GM21717 (cell line): ENCODE measurements around the gene DTX3.
A peak's percentile ranks its signal among the peaks of the same experiment; 100 is the strongest.
"Not testable (repeated sequence)": the region's sequence is repeated elsewhere in the genome, so short reads cannot be mapped to it uniquely, and the experiment has no call there.

Experiments used
- ATAC-seq: cut with Tn5 transposase; IDR thresholded peaks from one replicate; pipeline ENCODE4 v1.9.1; 2021; ENCODE audit warnings: mild to moderate bottlenecking, moderate library complexity; ENCODE audit not compliant: unreplicated experiment

DTX3 gene

DNA sequence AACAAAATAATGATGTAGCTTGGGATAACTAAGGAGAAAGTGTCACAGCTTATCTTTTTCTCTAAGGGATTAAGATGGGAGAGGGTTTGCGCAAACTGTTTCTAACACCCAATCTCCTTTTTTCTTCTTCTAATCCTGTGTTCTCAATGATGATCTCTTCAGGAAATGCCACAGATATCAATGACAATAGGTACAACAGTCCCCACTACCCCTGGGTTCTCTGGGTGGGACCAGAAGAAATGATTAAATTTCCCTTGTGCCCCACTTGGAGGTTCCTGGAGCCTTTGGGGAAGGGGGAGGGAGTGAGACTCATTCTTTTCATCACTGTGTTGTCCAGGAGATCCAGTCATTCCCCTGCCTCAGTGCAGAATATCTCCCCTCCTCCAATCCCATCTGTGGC, 22.2 kb upstream of the DTX3 start:
- ATAC-seq, result no peak

DNA sequence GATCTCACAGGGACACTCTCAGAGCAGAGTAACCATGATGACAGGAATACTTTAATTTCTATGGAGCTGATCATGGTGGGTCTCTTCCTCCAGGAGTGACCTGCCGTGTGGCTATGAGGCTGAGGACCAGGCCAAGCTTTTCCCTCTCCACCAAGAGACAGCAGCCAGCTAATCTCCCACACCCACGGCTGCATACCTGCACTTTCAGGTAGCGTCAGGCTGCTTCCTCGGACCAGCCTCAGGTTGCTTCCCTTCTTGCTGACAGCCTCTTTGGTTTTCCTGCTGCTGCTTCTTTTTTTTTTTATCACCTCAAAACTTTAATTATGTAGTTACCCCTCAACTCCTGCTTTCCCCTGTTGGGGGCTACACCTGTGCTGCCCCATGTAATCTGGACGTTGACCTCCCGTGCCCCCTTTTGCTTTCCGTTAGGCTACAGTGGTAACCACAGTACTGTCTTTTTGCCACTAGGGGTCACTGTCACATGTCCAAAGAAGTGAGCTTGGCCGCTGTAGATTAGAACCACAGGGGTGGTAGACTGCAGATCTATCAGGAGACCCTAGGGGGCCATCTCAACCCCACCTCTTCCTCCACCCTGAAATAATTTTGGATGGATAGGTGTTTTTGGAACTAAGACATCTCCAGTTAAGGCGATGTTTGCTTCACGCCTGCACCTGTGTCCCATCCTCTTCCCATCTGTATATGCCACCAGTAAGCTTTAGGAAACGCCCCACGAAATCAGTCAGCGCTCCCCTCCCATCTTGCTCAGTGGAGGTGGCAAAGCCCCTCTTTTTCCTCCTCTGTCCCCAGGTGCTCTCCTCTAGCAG, 21.4 kb upstream of the DTX3 start:
- peak; percentile 91 for ATAC-seq

DNA sequence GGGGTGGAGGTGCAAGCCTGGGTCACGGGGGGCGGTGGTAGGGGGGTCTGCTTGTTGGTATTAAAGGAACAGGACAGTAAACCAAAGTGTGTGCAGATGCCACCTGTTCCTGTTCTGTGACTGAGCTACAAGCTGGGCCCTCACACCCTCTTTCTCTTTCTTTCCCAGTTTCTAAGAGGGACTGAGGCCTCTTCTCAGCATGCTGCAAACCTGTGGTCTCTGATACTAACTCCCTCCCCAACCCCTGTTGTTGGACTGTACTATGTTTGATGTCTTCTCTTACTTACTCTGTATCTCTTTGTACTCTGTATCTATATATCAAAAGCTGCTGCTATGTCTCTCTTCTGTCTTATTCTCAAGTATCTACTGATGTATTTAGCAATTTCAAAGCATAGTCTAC, 20.6 kb upstream of the DTX3 start:
- no peak for ATAC-seq

DNA sequence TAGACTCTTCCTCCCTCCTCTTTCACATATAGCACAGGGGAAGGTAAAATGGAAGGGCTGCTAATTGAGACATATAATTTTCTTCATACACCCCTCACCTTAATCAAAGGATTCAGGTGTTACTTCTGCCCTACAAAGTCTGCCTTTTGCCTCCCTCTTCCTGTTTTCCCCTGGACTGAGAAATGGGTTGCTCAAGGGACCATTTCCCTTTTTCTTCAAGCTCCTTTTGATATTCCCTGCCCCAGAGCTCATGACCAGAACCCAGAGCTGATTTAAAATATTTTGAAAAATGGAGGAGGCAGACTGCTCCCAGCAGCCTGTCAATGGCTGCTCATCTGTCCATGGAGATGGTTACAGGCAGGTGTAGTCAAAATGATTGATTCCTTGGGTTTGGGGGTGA, 19.9 kb upstream of the DTX3 start:
- no peak for ATAC-seq

DNA sequence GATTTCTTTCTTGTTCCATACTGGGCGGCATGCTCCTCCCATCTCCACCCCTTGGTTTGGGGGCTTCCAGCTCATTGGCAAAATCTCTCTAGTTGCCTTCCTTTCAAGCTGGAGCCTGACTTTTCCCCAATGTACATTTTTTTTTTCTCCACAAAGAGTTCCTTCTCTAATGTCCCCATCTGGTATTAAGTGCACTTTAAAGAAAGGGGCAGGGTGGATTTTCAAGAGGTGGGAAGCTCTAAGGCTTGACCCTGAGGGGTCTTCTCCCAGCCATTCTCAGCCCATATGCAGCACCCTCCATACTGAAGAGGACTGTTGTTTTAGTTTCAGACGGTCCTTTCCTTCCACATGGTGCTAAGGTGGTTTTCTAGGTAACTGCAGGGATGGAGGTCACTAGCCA, 19.5 kb upstream of the DTX3 start:
- ATAC-seq, result no peak

DNA sequence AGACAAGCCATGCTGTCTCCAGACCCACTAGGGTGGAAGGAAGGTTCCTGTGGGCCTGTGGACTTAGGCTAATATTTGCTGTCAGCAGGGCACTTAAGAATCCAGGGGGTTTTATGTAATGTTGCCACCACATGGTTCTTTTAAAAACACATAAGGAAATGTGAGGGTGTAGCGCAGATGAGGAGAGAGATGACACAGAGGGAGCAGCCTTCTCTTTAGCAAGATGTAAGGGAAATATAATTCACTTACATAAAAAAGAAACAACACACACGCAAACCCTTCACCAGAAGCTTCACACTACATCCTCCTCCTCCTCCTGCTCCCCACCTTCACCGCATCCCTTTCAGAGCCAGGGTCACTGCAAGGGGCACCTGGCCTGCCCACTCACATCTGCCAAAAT, 18.5 kb upstream of the DTX3 start:
- no peak for ATAC-seq

DNA sequence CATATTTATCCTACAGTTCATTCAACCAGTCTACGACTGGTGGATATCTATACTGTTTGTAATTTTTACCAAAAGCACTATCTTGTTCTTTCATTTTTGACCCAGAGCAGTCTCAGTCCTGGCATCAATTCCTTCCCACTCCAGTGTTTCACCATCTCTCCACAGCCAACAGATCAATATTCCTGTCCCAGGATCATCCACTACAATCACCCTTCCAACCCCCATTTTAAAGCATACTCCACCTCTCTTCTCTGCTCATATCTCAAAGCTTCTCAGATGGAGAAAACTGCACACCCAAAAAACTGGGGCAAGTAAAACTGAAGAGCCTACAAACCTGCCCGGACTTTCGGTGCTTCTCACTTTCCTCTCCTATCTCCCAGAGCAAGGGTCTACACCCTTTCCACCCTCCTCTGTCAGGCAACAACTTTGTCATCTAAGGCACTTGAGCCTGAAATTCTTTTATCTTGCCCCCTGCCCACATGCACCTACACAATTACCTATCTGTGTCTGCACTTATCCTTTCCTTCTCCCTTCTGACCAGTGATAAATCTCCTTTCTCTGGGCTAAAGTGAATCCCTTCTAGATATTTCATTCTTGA, 17.7 kb upstream of the DTX3 start:
- ATAC-seq, result no peak

DNA sequence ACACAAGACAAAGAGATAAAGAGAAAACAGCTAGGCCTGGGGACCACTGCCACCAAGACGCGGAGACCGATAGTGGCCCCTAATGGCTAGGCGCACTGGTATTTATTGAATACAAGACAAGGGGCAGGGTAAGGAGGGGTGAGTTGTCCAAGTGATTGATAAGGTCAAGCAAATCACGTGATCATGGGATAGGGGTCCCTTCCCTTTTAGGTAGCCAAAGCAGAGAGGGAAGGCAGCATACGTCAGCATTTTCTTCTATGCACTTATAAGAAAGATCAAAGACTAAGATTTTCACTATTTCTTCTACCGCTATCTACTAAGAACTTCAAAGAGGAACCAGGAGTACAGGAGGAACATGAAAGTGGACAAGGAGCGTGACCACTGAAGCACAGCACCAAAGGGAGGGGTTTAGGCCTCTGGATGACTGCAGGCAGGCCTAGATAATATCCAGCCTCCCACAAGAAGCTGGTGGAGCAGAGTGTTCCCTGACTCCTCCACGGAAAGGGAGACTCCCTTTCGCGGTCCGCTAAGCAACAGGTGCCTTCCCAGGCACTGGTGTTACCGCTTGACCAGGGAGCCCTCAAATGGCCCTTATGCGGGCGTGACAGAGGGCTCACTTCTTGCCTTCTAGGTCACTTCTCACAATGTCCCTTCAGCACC, 15.5 kb upstream of the DTX3 start:
- not testable (repeated sequence) for ATAC-seq

DNA sequence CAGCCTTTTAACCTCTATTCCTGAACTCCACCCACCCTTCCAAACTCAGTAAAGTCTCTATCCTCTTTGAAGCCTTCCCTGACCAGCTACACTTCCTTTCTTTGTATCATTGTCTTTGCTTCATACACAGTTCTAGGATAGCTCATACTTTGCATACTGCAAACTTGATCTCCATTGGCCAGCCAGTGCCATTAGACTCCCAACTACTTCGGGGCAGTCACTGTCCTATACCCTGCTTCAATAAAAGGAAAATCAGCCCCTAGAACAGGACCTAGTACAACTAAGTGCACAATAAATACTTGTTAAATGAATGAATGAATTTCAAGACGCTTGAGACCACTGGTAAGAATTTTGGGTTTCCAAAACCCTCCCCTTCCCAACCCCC, 14.2 kb upstream of the DTX3 start:
- ATAC-seq, result no peak

DNA sequence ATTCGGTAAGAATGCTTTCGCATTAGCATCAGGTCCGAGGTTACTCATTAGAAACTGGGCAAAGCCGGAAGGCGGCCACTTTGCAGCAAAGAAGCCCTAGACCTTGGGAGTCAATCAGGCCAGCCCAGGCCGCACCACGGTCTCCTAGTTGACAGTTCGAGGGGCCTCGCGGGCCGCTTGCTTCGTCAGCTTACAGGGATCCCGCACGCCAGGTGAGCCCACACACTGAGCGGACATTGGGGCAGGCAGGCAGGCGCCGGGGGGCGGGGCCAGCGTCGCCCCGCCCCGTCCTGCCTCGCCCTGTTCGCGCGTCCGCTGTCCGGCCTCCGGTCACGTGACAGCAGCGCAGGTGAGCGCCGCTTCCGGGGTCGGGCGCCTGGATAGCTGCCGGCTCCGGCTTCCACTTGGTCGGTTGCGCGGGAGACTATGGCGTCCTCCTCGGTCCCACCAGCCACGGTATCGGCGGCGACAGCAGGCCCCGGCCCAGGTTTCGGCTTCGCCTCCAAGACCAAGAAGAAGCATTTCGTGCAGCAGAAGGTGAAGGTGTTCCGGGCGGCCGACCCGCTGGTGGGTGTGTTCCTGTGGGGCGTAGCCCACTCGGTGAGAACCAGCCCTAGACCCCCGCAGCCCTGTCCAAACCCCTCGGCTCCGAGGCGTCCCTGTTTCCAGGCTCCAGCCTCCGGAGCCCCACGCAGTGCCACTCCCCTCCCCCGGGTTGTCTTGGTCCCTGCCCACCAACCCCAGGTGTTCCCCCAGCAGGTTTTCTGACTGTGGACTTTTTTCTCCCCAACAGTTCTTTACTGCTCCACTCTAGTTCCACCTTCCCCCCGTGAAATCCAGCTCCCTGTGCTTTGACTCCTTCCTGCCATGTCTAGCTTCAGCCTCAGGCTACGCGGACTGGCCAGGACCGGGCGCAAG, 13.5 kb upstream of the DTX3 start, which contains the start of gene PIP4K2C:
PIP4K2C (plus strand) TSS at position 329 of the 918 bp plus-strand sequence; CDS start at position 427, 98 bp downstream.
- ATAC-seq, result peak; percentile 93

DNA sequence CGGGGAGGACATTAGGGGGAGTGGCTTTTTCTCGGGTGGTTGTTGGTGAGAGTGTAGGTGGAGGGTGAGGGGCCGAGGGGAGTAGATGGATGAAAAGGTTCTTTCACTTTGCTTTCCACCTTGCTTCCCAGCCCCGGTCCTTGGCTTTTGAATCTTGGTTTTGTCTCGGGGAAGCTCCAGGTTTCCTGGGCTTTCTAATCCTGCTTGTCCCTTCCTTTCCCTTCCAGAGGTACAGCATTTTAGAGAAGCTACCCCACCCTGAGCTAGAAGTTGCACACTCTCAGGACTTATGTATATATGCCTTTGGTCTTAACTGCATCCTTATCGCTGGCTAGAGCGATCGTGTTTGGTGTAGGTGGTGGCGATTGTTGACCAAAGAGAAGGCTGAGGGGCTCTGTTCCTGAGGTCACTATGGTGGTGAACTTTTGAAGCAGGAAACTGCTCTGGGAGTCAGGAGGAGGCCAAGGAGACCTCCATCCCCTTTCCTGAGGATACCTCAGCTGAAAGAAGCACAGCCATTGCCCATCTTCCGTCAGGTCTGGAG, 12.8 kb upstream of the DTX3 start:
- no peak for ATAC-seq

DNA sequence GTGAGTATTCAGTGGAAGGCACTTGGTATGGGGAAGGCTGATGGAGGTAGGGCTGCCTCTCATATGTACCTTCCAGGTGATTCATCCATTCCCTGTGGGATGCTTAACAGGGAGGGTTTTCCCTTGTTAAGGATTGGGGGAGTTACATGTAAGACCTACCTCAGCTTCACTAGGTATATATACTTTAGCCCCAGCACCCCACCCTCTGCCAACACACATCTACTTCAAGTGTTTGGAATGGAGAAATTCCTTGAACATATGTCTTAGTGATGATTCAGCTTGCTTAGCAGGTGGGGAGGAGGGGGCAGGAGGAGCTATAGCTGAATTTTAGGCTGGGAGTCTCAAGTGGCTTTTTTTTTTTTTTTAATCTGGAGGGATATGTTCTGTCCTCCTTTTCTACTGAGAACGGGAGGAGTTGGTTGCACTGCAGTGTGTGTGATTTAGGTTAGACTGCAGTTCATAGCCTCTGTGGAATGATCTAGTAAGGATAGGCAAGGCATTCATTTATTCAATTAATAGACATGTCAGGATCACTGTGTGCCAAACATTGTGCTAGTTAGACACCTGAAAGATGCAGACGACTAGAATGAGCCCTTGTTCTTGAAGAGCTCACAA, 12.0 kb upstream of the DTX3 start:
- no peak for ATAC-seq

DNA sequence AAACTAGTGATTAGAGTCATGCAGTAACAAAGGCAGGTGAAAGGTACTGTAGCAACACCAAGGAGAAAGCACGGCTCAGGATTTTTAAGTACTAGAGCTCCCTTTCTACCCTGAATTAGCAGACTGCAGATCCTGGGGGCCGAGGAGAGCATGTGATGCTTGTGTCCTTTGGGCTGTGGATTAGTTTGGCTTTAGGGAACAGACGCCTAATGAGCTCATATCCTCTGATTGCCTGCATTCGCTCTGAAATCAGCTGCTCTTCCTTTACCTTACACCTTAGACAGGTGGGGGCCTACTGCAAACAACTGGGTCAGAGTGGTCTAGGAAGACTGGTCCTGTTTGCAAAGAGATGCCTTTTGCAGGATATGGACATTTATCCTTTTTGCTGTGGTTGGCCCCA, 11.4 kb upstream of the DTX3 start:
- ATAC-seq, result no peak

DNA sequence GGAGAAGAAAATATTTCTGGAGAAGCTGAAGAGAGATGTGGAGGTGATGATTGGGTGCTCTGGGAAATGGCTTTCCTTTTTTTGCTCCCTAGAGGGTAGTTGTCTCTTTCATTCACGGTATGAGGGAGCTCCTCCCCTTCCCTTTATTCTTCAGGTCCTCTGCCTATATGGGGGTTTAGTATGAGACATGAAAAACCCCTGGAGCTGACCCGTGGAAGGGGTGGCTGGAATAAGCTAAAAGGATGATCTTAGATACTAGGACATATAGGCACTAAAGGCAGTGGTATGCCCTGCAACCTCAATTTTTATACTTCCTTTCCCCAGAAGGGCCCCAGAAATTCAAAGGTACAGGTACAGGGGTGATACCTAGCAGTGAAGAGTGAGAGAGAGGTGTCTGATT, 4.2 kb upstream of the DTX3 start:
- no peak for ATAC-seq

DNA sequence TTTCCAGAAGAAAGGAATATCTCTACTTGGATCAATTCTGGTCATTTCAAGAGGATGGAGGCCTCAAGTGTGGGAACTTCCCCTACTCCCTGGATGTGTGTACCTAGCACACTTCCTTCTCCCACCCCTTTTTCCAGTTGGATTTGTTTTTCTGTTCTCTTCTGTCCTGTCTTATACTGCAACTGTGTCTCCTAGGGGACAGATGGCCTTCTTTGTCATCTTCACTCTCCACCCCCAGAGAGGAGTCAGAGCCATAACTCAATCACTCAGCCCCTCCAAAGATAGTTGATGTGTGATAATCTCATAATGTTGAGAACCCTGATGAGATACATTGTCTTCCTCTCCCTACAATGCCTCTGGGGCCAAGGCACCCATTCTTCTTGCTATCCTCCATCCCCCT, 2.1 kb upstream of the DTX3 start:
- no peak for ATAC-seq

DNA sequence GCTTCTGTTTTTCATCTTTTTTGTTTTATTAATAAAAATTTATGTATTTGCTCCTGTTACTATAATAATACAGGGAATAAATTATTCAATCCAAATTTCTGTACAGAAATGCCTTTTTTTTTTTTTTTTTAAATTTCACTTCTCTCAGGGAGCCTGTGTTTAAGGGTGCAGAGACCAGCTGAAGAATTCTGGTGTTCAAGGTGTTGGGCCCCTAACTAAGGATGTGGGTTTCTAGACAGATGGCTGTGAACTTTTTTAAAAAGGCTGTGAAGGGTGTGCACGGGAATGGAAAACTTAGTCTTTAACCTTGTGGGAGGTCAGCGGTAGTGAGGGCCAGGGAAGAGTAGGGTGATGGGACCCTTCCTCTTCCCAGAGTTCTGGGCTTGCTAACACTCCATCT, 1.3 kb upstream of the DTX3 start:
- ATAC-seq, result no peak

DNA sequence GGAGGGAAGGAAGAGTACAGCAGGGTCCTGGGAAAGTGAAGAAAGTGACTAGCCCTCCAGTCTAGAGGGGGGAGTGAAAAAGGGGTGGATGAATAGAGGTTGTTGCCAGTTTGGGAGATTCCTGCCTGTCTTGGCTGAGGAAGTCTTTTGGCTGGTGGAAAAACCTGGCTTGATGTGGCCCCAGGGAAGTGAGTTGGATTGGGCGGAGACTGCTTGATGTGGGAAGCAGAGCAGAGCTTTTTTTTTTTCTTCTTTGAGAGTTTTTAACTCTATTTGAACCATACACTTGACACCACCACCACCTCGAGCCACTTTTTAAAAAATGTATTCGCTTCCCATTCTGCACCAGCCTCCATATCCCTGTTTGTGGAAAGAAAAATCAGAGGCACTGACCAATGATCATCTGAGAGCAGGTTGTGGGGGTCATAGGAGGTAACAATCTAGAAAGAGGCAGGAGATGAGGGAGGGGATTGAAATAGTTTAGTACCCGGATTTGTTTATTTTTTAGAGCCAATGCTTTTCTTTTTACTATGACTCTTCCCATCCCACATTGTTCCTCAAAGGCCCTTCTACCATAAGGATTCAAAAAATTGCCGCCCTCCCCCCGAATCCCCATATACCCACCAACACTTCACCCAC, 690 bp upstream of the DTX3 start:
- ATAC-seq, result no peak

DNA sequence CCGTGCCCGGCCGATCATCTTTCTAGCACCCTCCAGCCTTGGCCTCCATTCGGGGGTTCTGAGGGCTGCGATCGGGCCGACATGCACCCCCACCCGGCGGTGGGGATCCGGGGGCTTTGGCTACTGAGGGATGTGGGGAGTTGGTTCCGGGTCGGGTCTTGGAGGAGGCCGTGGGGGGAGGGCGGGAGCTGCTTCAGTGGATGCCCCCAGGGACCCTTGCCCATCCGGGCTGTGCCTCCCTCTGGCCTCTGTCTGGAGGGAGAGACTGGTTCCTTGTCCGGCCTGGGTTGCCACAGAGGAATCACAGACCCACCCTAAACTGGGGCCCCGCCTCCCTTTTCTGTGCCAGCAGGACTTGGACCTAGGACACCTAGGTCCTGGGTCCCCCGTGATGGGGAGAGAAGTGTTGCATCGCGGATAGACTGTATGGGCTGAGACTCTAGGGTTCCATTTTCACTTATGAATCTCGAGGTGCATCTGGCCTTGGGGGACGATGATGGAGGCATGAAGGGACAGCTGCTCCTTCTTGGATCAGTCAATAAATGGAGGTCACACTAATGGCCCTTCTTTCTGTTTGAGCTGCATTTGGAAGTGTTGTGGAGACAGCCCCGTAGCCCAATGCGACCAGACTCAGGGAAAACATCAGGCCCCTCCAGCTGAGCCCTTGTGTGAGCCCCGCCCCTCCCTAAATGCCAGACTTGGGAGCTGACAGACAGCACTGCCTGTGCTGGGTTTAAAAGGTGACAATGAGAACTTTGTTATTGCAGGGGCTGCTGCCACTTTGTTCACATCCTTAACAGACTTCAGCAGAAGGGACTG, 577 bp downstream of the DTX3 start:
- ATAC-seq, result no peak

DNA sequence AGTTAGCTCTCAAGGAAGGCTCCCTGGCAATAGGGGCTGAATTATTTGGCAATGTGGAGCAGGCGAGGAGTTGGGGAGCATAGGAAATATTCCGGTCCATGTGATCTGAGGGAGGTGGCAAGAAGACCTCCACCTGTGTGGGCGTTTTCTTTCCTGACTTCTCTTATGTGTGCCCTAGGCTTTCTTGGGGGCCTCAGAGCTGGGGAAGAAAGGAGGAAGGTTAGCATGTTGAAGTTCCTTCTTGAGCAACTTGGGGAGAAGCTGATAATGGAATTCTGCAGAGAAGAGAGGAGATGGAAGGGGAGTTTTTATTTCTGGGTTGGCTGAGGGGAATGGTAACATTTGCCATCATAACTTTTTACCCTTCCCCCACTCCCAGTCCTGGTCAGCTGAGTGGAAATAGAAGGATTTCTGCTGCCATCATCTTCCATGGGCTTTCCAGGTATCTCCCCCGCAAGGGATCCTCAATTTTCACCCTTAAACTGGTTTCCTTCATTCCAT, 1.2 kb downstream of the DTX3 start:
- no peak for ATAC-seq
